HEK293 (cell line): ENCODE measurements around the gene MYCN.

ENCODE experiments used
- CTCF ChIA-PET: fragments of 350-600 bp; formaldehyde crosslinking; extraction: SDS; loops from one replicate; lab custom pipeline; 2021; ENCODE audit warnings: antibody characterized with exemption; lab: Yijun Ruan, JAX
- POLR2A ChIA-PET: fragments of 300-600 bp; formaldehyde crosslinking; extraction: SDS; loops from one replicate; lab custom pipeline; 2020; ENCODE audit warnings: antibody characterized with exemption, inconsistent platforms; lab: Yijun Ruan, JAX
- H3K27ac ChIP-seq: fragments of 200-500 bp; sonication (Bioruptor generic); 2 replicates; pipeline ENCODE4 v1.5.1; 2014; ENCODE audit warnings: low read depth, low read length, control low read depth, inconsistent platforms; ENCODE audit errors: extremely low read depth
- H3K36me3 ChIP-seq, 2 experiments: fragments of 200-500 bp in 1 of 2; sonication (Bioruptor generic) in 1 of 2; 1 replicate in 1 of 2; 2 replicates in 1 of 2; pipeline ENCODE4 v1.5.1; 2014 to 2017; ENCODE audit warnings: inconsistent platforms in 2 of 2, low read length in 2 of 2; ENCODE audit not compliant: control insufficient read depth in 2 of 2, insufficient read depth in 1 of 2
- H3K4me1 ChIP-seq: fragments of 200-500 bp; sonication (Bioruptor generic); 2 replicates; pipeline ENCODE4 v1.5.1; 2014; ENCODE audit warnings: mild to moderate bottlenecking, low read length, inconsistent platforms; ENCODE audit not compliant: control insufficient read depth, insufficient read depth
- H3K4me3 ChIP-seq: 2 replicates; pipeline ENCODE4 v1.5.1; 2011; ENCODE audit warnings: low read depth, mild to moderate bottlenecking, control low read depth, low read length, moderate library complexity
- H3K9me3 ChIP-seq: fragments of 200-500 bp; sonication (Bioruptor generic); 2 replicates; pipeline ENCODE4 v1.5.1; 2014; ENCODE audit warnings: low read depth, low read length, inconsistent platforms; ENCODE audit not compliant: control insufficient read depth, insufficient read depth
- HOXA7 ChIP-seq: sonication (generic); formaldehyde crosslinking; IDR thresholded peaks from 2 replicates; pipeline ENCODE4 v1.8.1; 2022; ENCODE audit warnings: missing genetic modification reagents, borderline replicate concordance
- KLF9 ChIP-seq: fragments of 450-650 bp; formaldehyde crosslinking; IDR thresholded peaks from 2 replicates; pipeline ENCODE4 v1.5.1; 2016; ENCODE audit warnings: missing biosample characterization, missing genetic modification characterization, low read depth
- OVOL3 ChIP-seq: fragments of 450-650 bp; formaldehyde crosslinking; IDR thresholded peaks from 2 replicates; pipeline ENCODE4 v1.5.1; 2016; ENCODE audit warnings: missing biosample characterization, missing genetic modification characterization
- SALL2 ChIP-seq: fragments of 450-650 bp; formaldehyde crosslinking; IDR thresholded peaks from 2 replicates; pipeline ENCODE4 v1.5.0; 2017; ENCODE audit warnings: missing biosample characterization, mild to moderate bottlenecking, missing genetic modification characterization, borderline replicate concordance
- ZNF138 ChIP-seq: fragments of 450-650 bp; formaldehyde crosslinking; IDR thresholded peaks from 2 replicates; pipeline ENCODE4 v1.5.1; 2016; ENCODE audit warnings: missing biosample characterization, missing genetic modification characterization, borderline replicate concordance
- ZNF266 ChIP-seq: fragments of 450-650 bp; formaldehyde crosslinking; IDR thresholded peaks from 2 replicates; pipeline ENCODE4 v1.5.1; 2016; ENCODE audit warnings: missing biosample characterization, missing genetic modification characterization, low read depth
- ZNF324 ChIP-seq: fragments of 450-650 bp; formaldehyde crosslinking; IDR thresholded peaks from 2 replicates; pipeline ENCODE4 v1.5.1; 2016; ENCODE audit warnings: missing biosample characterization, missing genetic modification characterization
- ZNF529 ChIP-seq: fragments of 450-650 bp; formaldehyde crosslinking; IDR thresholded peaks from 2 replicates; pipeline ENCODE4 v1.5.1; 2017; ENCODE audit warnings: missing genetic modification characterization, missing biosample characterization; ENCODE audit not compliant: insufficient replicate concordance
- ZNF660 ChIP-seq: fragments of 450-650 bp; IDR thresholded peaks from 2 replicates; pipeline ENCODE4 v1.5.1; 2018; ENCODE audit warnings: missing biosample characterization, mild to moderate bottlenecking, missing genetic modification characterization
- ZNF776 ChIP-seq: fragments of 450-650 bp; formaldehyde crosslinking; IDR thresholded peaks from 2 replicates; pipeline ENCODE4 v1.5.0; 2017; ENCODE audit warnings: missing biosample characterization, missing genetic modification characterization, borderline replicate concordance
- ZNF777 ChIP-seq: fragments of 450-650 bp; formaldehyde crosslinking; IDR thresholded peaks from 2 replicates; pipeline ENCODE4 v1.5.1; 2017; ENCODE audit warnings: missing biosample characterization, missing genetic modification characterization, borderline replicate concordance
- ZNF837 ChIP-seq: fragments of 450-650 bp; formaldehyde crosslinking; IDR thresholded peaks from 2 replicates; pipeline ENCODE4 v1.5.1; 2016; ENCODE audit warnings: missing biosample characterization, missing genetic modification characterization
- TF ChIP-seq, protein P1 (sequence below): fragments of 450-650 bp; formaldehyde crosslinking; IDR thresholded peaks from 2 replicates; pipeline ENCODE4 v1.5.1; 2017; ENCODE audit warnings: missing biosample characterization, missing genetic modification characterization
- TF ChIP-seq, protein P2 (sequence below): fragments of 450-650 bp; formaldehyde crosslinking; IDR thresholded peaks from 2 replicates; pipeline ENCODE4 v1.5.1; 2017; ENCODE audit warnings: missing biosample characterization, mild to moderate bottlenecking, missing genetic modification characterization, moderate library complexity
- TF ChIP-seq, protein P3 (sequence below): fragments of 450-650 bp; formaldehyde crosslinking; IDR thresholded peaks from 2 replicates; pipeline ENCODE4 v1.5.1; 2016; ENCODE audit warnings: missing biosample characterization, missing genetic modification characterization
- TF ChIP-seq, protein P4 (sequence below): fragments of 450-650 bp; formaldehyde crosslinking; IDR thresholded peaks from 2 replicates; pipeline ENCODE4 v1.5.1; 2017; ENCODE audit warnings: missing biosample characterization, missing genetic modification characterization
- TF ChIP-seq, protein P5 (sequence below): fragments of 450-650 bp; formaldehyde crosslinking; IDR thresholded peaks from 2 replicates; pipeline ENCODE4 v1.5.1; 2016; ENCODE audit warnings: missing biosample characterization, missing genetic modification characterization, borderline replicate concordance
- TF ChIP-seq, protein P6 (sequence below): fragments of 450-650 bp; formaldehyde crosslinking; IDR thresholded peaks from 2 replicates; pipeline ENCODE4 v1.5.1; 2016; ENCODE audit warnings: missing biosample characterization, missing genetic modification characterization

The MYCN gene

DNA sequence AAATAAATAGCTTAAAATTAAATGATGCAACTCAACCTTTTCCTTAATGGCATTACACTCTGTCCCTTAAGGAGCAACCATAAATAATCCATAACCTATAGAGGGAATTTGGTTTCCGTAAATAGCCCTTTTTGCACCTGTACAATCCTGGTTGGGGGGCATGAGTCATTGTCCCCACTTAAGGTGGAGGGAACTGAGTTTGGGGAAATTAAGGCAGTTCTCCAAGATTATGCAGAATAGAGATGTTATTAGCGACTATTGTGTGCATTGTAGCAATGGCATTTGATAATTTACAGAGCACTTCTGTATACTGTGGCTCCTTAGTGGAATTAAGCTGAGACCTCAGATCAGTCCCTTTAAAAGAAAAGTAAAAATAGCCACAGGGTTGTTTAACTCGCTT is 6.6 kb downstream of the MYCN start (continued):
- TF ChIP-seq OVOL3 (tag by site-specific recombination), result no peak

DNA sequence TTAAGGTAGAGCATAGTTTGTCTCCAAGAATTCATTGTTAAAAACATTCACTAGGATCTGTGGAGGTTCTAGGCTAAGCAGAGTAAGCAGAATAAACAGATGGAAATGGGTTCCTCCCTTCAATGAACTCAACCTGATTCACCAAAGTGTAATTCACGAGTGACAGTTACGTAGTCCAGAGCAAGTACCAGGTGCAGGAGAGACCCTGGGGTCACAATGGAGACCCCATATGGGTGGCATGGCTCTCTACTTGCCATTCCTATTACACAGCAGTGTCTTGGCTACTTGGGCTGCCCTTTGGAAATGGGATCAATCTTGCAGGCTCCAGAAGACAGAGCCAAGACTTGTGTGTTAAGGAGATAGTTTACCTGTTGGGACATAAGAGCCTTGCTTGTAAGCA is 7.1 kb downstream of the MYCN start:
- Histone ChIP-seq H3K9me3 (no peaks in the 10 kb centered on the region), H3K27ac (no peak overlapping the region), H3K36me3 (peaks cover 0 to 11% of the 10 kb centered on the region in 2 experiments; a peak in 1 of 3 replicates), H3K4me3 (no peak overlapping the region), H3K4me1 (peaks cover 8% of the 10 kb centered on the region)
- POLR2A ChIA-PET, result no interaction called here
- TF ChIP-seq ZNF324 (tag by site-specific recombination) (no peak), ZNF777 (tag by site-specific recombination) (no peak), KLF9 (tag by site-specific recombination) (no peak), ZNF837 (no peak), ZNF776 (no peak), ZNF529 (tag by site-specific recombination) (no peak), SALL2 (tag by site-specific recombination) (no peak)
- TF ChIP-seq, protein P1, sequence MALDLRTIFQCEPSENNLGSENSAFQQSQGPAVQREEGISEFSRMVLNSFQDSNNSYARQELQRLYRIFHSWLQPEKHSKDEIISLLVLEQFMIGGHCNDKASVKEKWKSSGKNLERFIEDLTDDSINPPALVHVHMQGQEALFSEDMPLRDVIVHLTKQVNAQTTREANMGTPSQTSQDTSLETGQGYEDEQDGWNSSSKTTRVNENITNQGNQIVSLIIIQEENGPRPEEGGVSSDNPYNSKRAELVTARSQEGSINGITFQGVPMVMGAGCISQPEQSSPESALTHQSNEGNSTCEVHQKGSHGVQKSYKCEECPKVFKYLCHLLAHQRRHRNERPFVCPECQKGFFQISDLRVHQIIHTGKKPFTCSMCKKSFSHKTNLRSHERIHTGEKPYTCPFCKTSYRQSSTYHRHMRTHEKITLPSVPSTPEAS, result no peak
- TF ChIP-seq, protein P2, sequence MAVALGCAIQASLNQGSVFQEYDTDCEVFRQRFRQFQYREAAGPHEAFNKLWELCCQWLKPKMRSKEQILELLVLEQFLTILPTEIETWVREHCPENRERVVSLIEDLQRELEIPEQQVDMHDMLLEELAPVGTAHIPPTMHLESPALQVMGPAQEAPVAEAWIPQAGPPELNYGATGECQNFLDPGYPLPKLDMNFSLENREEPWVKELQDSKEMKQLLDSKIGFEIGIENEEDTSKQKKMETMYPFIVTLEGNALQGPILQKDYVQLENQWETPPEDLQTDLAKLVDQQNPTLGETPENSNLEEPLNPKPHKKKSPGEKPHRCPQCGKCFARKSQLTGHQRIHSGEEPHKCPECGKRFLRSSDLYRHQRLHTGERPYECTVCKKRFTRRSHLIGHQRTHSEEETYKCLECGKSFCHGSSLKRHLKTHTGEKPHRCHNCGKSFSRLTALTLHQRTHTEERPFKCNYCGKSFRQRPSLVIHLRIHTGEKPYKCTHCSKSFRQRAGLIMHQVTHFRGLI (tag by site-specific recombination), result no peak
- CTCF ChIA-PET, result no interaction called here

DNA sequence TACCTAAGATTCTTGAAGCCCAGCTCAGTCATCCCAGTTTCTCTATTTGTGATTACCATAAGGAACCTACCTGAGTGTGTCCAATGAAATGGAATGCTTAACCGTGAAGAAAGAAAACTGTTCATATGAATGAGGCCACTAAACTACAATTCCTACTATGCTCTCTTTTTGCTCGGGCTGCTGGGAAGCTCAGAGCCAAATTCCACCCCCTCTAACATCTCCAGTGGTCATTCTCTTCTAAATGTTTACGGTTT is 8.3 kb downstream of the MYCN start:
- Histone ChIP-seq H3K9me3 (no peaks in the 10 kb centered on the region), H3K27ac (no peak overlapping the region), H3K4me1 (peaks cover 2% of the 10 kb centered on the region), H3K4me3 (no peak overlapping the region), H3K36me3 (peaks cover 0 to 11% of the 10 kb centered on the region in 2 experiments; a peak in 1 of 3 replicates)
- TF ChIP-seq, protein P3, sequence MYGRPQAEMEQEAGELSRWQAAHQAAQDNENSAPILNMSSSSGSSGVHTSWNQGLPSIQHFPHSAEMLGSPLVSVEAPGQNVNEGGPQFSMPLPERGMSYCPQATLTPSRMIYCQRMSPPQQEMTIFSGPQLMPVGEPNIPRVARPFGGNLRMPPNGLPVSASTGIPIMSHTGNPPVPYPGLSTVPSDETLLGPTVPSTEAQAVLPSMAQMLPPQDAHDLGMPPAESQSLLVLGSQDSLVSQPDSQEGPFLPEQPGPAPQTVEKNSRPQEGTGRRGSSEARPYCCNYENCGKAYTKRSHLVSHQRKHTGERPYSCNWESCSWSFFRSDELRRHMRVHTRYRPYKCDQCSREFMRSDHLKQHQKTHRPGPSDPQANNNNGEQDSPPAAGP (tag by site-specific recombination), result no peak
- TF ChIP-seq ZNF266 (tag by site-specific recombination) (no peak), ZNF660 (no peak), ZNF138 (tag by site-specific recombination) (no peak), OVOL3 (tag by site-specific recombination) (no peak), HOXA7 (CRISPR knock-in tag) (no peak)
- TF ChIP-seq, protein P4, sequence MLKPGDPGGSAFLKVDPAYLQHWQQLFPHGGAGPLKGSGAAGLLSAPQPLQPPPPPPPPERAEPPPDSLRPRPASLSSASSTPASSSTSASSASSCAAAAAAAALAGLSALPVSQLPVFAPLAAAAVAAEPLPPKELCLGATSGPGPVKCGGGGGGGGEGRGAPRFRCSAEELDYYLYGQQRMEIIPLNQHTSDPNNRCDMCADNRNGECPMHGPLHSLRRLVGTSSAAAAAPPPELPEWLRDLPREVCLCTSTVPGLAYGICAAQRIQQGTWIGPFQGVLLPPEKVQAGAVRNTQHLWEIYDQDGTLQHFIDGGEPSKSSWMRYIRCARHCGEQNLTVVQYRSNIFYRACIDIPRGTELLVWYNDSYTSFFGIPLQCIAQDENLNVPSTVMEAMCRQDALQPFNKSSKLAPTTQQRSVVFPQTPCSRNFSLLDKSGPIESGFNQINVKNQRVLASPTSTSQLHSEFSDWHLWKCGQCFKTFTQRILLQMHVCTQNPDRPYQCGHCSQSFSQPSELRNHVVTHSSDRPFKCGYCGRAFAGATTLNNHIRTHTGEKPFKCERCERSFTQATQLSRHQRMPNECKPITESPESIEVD (tag by site-specific recombination), result no peak
- TF ChIP-seq, protein P5, sequence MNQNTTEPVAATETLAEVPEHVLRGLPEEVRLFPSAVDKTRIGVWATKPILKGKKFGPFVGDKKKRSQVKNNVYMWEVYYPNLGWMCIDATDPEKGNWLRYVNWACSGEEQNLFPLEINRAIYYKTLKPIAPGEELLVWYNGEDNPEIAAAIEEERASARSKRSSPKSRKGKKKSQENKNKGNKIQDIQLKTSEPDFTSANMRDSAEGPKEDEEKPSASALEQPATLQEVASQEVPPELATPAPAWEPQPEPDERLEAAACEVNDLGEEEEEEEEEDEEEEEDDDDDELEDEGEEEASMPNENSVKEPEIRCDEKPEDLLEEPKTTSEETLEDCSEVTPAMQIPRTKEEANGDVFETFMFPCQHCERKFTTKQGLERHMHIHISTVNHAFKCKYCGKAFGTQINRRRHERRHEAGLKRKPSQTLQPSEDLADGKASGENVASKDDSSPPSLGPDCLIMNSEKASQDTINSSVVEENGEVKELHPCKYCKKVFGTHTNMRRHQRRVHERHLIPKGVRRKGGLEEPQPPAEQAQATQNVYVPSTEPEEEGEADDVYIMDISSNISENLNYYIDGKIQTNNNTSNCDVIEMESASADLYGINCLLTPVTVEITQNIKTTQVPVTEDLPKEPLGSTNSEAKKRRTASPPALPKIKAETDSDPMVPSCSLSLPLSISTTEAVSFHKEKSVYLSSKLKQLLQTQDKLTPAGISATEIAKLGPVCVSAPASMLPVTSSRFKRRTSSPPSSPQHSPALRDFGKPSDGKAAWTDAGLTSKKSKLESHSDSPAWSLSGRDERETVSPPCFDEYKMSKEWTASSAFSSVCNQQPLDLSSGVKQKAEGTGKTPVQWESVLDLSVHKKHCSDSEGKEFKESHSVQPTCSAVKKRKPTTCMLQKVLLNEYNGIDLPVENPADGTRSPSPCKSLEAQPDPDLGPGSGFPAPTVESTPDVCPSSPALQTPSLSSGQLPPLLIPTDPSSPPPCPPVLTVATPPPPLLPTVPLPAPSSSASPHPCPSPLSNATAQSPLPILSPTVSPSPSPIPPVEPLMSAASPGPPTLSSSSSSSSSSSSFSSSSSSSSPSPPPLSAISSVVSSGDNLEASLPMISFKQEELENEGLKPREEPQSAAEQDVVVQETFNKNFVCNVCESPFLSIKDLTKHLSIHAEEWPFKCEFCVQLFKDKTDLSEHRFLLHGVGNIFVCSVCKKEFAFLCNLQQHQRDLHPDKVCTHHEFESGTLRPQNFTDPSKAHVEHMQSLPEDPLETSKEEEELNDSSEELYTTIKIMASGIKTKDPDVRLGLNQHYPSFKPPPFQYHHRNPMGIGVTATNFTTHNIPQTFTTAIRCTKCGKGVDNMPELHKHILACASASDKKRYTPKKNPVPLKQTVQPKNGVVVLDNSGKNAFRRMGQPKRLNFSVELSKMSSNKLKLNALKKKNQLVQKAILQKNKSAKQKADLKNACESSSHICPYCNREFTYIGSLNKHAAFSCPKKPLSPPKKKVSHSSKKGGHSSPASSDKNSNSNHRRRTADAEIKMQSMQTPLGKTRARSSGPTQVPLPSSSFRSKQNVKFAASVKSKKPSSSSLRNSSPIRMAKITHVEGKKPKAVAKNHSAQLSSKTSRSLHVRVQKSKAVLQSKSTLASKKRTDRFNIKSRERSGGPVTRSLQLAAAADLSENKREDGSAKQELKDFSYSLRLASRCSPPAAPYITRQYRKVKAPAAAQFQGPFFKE (tag by site-specific recombination), result no peak
- TF ChIP-seq, protein P6, sequence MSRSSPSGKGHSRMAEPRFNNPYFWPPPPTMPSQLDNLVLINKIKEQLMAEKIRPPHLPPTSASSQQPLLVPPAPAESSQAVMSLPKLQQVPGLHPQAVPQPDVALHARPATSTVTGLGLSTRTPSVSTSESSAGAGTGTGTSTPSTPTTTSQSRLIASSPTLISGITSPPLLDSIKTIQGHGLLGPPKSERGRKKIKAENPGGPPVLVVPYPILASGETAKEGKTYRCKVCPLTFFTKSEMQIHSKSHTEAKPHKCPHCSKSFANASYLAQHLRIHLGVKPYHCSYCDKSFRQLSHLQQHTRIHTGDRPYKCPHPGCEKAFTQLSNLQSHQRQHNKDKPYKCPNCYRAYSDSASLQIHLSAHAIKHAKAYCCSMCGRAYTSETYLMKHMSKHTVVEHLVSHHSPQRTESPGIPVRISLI (tag by site-specific recombination), result no peak
- ChIA-PET POLR2A (no interaction called here), CTCF (no interaction called here)
